Upper lobe of left lung (tissue), 6 donors: ENCODE data around the gene PRDM12. TPM values are rescaled to one million over a fixed set of nuclear protein-coding genes. Genes with fewer than 3 reads are reported as not detected.

Experiments used
- ATAC-seq, 2 donors: fragments of 200-7000 bp; cut with Tn5 transposase; one replicate each; pipeline ENCODE4 v1.9.1; 2022; ENCODE audit warnings: mild to moderate bottlenecking in 2 of 2, moderate library complexity in 2 of 2; ENCODE audit not compliant: low FRiP score in 2 of 2
- DNase-seq, 2 donors: peaks; one replicate each; pipeline ENCODE4 v3.0.0-alpha.2; 2019 to 2020
- H3K27ac ChIP-seq, 4 donors: fragments of 200-600 bp; sonication (generic); one replicate each; pipeline ENCODE4 v1.5.1; 2016 to 2019
- H3K27me3 ChIP-seq, 4 donors: fragments of 200-600 bp; sonication (generic); one replicate each; pipeline ENCODE4 v1.5.1; 2017 to 2019
- H3K36me3 ChIP-seq, 4 donors: fragments of 200-600 bp; sonication (generic); one replicate each; pipeline ENCODE4 v1.5.1; 2016 to 2019
- H3K4me1 ChIP-seq, 4 donors: fragments of 200-600 bp; sonication (generic); one replicate each; pipeline ENCODE4 v1.5.1; 2018 to 2019
- H3K4me3 ChIP-seq, 4 donors: fragments of 200-600 bp; sonication (generic); one replicate each; pipeline ENCODE4 v1.5.1; 2017 to 2019; ENCODE audit warnings: mild to moderate bottlenecking in 2 of 4, moderate library complexity in 1 of 4
- H3K9me3 ChIP-seq, 4 donors: fragments of 200-600 bp; sonication (generic); one replicate each; pipeline ENCODE4 v1.5.1; 2018 to 2019
- EP300 ChIP-seq, 4 donors: sonication (generic); formaldehyde crosslinking; IDR thresholded peaks; one replicate each; pipeline ENCODE4 v1.5.1; 2017; ENCODE audit warnings: antibody characterized with exemption in 4 of 4, control low read depth in 2 of 4
- POLR2A ChIP-seq, 4 donors: fragments of 450-650 bp; IDR thresholded peaks; one replicate each; pipeline ENCODE4 v1.5.1; 2016 to 2017; ENCODE audit warnings: antibody characterized with exemption in 4 of 4, mild to moderate bottlenecking in 2 of 4
- POLR2AphosphoS5 ChIP-seq, 2 donors: sonication (generic); formaldehyde crosslinking; IDR thresholded peaks; one replicate each; pipeline ENCODE4 v1.5.1; 2017; ENCODE audit warnings: antibody characterized with exemption in 2 of 2
- whole genome bisulfite sequencing, 2 donors: methylation state at CpG; one replicate each; pipeline ENCODE4 v1.1.5; 2017 to 2018; 5-methylcytosine and 5-hydroxymethylcytosine counted together
- total RNA-seq, 6 donors: library from RNA; depleted of rRNA in 4 of 6; stranded (reverse); fragments of >200 nt in 4 of 6; gene quantifications; one replicate each; pipeline versions ENCODE4 v1.1.0 to v1.2.1, GENCODE V29; 2016 to 2021
- TF ChIP-seq, protein P1 (sequence below), 6 experiments: fragments of 450-650 bp in 4 of 6; fragments of 200-600 bp in 2 of 6; sonication (generic) in 2 of 6; IDR thresholded peaks; one replicate each; pipeline ENCODE4 v1.5.1; 2016 to 2019; ENCODE audit warnings: antibody characterized with exemption in 6 of 6
- donor health status: DM: no; HTN: no; CAD: no; lungs with moderate emphysema.
- donor health status: DM: no; HTN: yes; CAD: no; lungs with severe emphysema.

PRDM12 gene
- total RNA-seq, 6 donors from 2014 or later: 0.10 TPM; not detected in 5

DNA sequence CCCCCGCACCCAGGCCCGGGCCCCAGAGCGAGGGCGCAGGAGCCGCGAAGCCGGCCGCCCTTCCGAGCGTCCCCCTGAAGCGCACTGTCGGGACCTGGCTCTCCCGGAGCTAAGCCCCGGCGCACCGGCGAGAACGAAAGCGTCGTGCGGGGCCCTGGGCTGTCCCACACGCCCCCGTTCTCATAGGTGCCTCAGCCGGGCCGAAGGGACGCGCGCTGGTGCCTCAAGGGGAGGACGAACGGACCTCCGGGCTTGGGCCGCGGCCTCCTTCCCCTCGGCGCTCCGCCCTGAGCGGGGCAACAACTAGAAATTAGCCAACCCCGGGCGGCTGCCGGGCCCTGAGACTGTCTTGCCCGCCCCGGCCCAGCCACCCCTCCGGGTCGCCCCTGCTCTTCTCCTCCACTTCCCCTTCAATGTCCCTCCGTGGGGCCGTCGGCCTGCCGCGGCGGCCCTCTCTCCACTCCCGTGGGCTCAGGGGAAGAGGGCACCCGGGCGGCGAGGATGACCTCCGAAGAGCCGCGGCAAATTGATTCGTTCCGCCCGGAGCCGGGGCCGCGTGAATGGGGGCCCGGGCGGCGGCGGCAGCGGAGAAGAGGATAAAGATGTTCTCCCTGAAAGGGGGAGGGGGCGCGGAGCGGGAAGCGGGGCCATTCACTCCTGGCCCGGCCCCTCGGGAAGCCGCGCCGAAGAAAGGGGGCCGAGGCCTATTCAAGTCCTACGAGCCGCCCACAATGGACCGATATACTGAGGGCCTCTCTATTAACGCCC lies 3.5 kb upstream of the PRDM12 start:
- Histone ChIP-seq H3K9me3 (peaks cover 0 to 4% (median 0%) of the 10 kb centered on the region in 4 donors), H3K4me1 (peaks cover 51 to 69% (median 59%) of the 10 kb centered on the region in 4 donors), H3K36me3 (no peaks in the 10 kb centered on the region), H3K27ac (no peak overlapping the region), H3K27me3 (peaks cover 0 to 84% (median 57%) of the 10 kb centered on the region in 4 donors), H3K4me3 (peak overlapping the region in 3 of 4 donors; percentile 34 to 46 (median 41))
- DNase-seq (peak in 1 of 2 donors; percentile 82), ATAC-seq (peak in 1 of 2 donors; percentile 13)
- 3 to 6% methylated on average over 6 to 46 of the region's 82 CpGs for WGBS, 2 donors
- TF ChIP-seq POLR2AphosphoS5 (IDR thresholded peaks at IDR 0.05): no peak
- no peak for TF ChIP-seq POLR2A (IDR thresholded peaks at IDR 0.05)
- TF ChIP-seq EP300 (IDR thresholded peaks at IDR 0.05): no peak
- TF ChIP-seq, protein P1, sequence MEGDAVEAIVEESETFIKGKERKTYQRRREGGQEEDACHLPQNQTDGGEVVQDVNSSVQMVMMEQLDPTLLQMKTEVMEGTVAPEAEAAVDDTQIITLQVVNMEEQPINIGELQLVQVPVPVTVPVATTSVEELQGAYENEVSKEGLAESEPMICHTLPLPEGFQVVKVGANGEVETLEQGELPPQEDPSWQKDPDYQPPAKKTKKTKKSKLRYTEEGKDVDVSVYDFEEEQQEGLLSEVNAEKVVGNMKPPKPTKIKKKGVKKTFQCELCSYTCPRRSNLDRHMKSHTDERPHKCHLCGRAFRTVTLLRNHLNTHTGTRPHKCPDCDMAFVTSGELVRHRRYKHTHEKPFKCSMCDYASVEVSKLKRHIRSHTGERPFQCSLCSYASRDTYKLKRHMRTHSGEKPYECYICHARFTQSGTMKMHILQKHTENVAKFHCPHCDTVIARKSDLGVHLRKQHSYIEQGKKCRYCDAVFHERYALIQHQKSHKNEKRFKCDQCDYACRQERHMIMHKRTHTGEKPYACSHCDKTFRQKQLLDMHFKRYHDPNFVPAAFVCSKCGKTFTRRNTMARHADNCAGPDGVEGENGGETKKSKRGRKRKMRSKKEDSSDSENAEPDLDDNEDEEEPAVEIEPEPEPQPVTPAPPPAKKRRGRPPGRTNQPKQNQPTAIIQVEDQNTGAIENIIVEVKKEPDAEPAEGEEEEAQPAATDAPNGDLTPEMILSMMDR (IDR thresholded peaks at IDR 0.05): no peak

DNA sequence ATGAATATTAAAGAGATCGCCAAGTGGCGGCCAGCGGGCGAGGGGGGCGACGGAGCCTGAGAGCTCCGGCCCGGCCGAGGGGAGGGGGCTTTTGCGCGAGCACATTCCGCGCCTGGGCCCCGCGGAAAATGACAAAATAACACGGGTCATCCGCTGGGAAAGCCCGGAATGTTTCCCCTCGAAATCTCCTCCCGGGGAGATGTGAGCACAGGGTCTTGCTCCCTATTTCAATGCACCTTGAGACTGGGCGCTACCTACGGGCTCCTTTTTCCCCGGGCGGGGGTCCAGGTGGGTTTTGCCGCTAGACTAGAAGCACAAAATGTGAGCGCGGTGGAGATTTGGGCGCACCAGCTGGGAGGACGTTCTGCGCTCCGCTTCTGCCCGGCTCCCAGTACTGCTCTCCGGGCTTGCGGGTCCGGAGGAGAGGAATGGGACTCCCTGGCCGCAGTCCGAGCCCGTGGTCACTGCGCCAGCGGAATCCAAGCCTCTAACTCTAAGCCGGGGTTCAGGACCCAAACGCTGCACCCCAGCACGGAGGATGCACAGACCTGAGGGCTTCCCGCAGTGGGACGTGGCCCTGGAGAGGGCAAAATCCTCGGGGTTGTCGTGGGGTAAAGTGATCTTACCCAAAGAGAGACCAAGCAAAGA lies 2.8 kb upstream of the PRDM12 start:
- TF ChIP-seq, protein P1 (IDR thresholded peaks at IDR 0.05): no peak
- TF ChIP-seq EP300 (IDR thresholded peaks at IDR 0.05) (no peak), POLR2AphosphoS5 (IDR thresholded peaks at IDR 0.05) (no peak), POLR2A (IDR thresholded peaks at IDR 0.05) (no peak)
- WGBS, 2 donors: 2 to 4% methylated on average over 18 to 47 of the region's 47 CpGs

DNA sequence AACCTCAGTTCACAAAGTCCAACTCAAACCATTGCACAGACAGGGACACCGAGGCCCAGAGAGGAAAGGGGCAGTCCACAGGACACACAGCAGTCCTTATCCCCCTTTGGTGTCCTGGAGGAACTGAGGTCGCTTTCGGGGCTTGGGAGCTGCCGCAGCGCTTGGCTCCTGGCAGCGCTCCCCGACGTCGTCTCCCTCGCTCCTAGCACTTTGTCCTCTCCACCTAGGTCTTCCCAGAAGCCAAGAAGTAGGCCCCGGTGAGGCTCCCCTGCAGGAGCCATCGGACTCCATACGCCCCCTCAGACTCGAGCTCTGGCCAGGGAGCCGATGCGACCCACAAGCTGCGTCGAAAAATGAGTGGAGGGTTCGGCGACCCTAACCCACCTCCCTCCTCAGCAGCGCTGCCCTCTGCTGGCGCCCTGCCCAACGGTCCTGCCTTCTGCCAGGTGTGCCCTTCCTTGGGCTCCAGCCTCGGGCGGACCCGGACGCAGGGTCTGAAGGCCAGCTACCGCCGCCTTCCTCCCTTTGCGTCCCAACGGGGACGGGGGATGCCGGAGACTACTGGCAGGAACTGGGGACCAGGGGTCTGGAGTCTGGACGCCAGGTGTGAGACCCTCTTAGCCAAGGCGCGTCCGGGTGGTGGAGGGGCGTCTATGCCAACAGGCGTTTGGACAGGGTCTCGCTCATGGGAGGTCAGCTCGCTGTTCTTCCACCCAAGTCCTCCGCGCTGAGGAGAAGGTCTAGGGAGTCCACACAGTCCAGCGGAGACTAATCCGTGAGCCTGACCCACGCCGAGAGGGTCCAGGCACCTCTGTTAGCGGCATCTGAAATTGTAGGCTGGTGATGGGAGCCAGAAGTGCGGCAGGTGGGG lies 2.1 kb upstream of the PRDM12 start:
- DNase-seq: no peak
- Histone ChIP-seq H3K27me3 (peaks cover 0 to 98% (median 63%) of the 10 kb centered on the region in 4 donors), H3K9me3 (peaks cover 0 to 4% (median 0%) of the 10 kb centered on the region in 4 donors), H3K27ac (no peak overlapping the region), H3K4me1 (peaks cover 54 to 82% (median 68%) of the 10 kb centered on the region in 4 donors), H3K36me3 (no peaks in the 10 kb centered on the region), H3K4me3 (peak overlapping the region in 1 of 4 donors; percentile 1)
- TF ChIP-seq POLR2AphosphoS5 (IDR thresholded peaks at IDR 0.05) (no peak), EP300 (IDR thresholded peaks at IDR 0.05) (no peak), POLR2A (IDR thresholded peaks at IDR 0.05) (no peak)
- TF ChIP-seq, protein P1 (IDR thresholded peaks at IDR 0.05): no peak
- no peak for ATAC-seq
- WGBS, 2 donors: 5 to 10% methylated on average over 8 to 44 of the region's 49 CpGs

More for the DNA sequence above, 2.8 kb upstream of the PRDM12 start:
- Histone ChIP-seq H3K4me3 (peak overlapping the region in 1 of 4 donors; percentile 46), H3K36me3 (no peaks in the 10 kb centered on the region), H3K4me1 (peaks cover 54 to 76% (median 66%) of the 10 kb centered on the region in 4 donors), H3K9me3 (peaks cover 0 to 4% (median 0%) of the 10 kb centered on the region in 4 donors), H3K27me3 (peaks cover 0 to 91% (median 61%) of the 10 kb centered on the region in 4 donors), H3K27ac (no peak overlapping the region)
- DNase-seq (no peak), ATAC-seq (no peak)

DNA sequence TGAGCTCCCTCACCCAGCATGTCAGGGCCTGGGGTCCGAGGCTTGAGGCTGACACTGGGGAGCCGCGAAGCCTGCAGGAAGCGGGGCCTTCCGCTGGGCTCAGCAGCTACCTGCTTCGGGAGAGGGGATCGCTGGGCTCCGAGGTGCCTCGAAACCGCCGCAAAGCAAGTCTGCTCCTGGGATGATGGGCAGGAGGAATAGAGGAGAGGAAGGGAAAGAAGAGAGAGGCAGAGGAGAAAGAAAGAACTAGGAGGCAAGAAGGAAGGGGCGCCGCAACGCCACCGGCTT lies 1.5 kb upstream of the PRDM12 start:
- peaks cover 0 to 4% (median 0%) of the 10 kb centered on the region in 4 donors for H3K9me3 ChIP-seq
- H3K27ac ChIP-seq: no peak overlapping the region
- 4 to 5% methylated on average over 14 to 15 of the region's 15 CpGs for WGBS, 2 donors
- H3K4me3 ChIP-seq: peak overlapping the region in 1 of 4 donors; percentile 1
- ATAC-seq (no peak), DNase-seq (no peak)
- TF ChIP-seq, protein P1 (IDR thresholded peaks at IDR 0.05): no peak
- TF ChIP-seq POLR2A (IDR thresholded peaks at IDR 0.05) (no peak), POLR2AphosphoS5 (IDR thresholded peaks at IDR 0.05) (no peak), EP300 (IDR thresholded peaks at IDR 0.05) (no peak)
- peaks cover 54 to 82% (median 68%) of the 10 kb centered on the region in 4 donors for H3K4me1 ChIP-seq
- H3K27me3 ChIP-seq: peaks cover 0 to 99% (median 63%) of the 10 kb centered on the region in 4 donors
- H3K36me3 ChIP-seq: no peaks in the 10 kb centered on the region
